Iris pigment epithelial cell (primary cell): ENCODE measurements around the gene TMEM40.
A peak's percentile ranks its signal among the peaks of the same experiment; 100 is the strongest.
"Not testable (repeated sequence)": the region's sequence is repeated elsewhere in the genome, so short reads cannot be mapped to it uniquely, and the experiment has no call there.

Experiments used
- DNase-seq: peaks from one replicate; pipeline ENCODE4 v3.0.0-alpha.2; 2011; ENCODE audit warnings: low read depth

The TMEM40 gene

GRCh38 chr3:12775970-12776369, 16.9 kb upstream of the TMEM40 start:
- DNase-seq: not testable (repeated sequence)

- DNase-seq: no peak
These were observed 16.2 kb upstream of the TMEM40 start for GRCh38 chr3:12775226-12775625.

- no peak for DNase-seq
These were observed 15.6 kb upstream of the TMEM40 start for GRCh38 chr3:12774619-12775018.

- DNase-seq: no peak
These were observed 14.6 kb upstream of the TMEM40 start for GRCh38 chr3:12773710-12774086.

GRCh38 chr3:12773030-12773709, 14.1 kb upstream of the TMEM40 start:
- no peak for DNase-seq

- DNase-seq: no peak
These were observed 13.4 kb upstream of the TMEM40 start for GRCh38 chr3:12772462-12772861.

GRCh38 chr3:12771236-12771635, 12.2 kb upstream of the TMEM40 start:
- no peak for DNase-seq

GRCh38 chr3:12769761-12770160, 10.7 kb upstream of the TMEM40 start:
- no peak for DNase-seq

- DNase-seq: no peak
These were observed 9.8 kb upstream of the TMEM40 start for GRCh38 chr3:12768579-12769527.

GRCh38 chr3:12766541-12766940, 7.5 kb upstream of the TMEM40 start:
- no peak for DNase-seq

GRCh38 chr3:12764171-12764776, 5.2 kb upstream of the TMEM40 start:
- no peak for DNase-seq

- DNase-seq: no peak
These were observed 870 bp upstream of the TMEM40 start for GRCh38 chr3:12759693-12760565.

- peak; percentile 78 for DNase-seq
These were observed 856 bp downstream of the TMEM40 start for GRCh38 chr3:12758025-12758781.

GRCh38 chr3:12756635-12757034, 2.4 kb downstream of the TMEM40 start:
- no peak for DNase-seq

- DNase-seq: no peak
These were observed 2.9 kb downstream of the TMEM40 start for GRCh38 chr3:12756175-12756574.

- DNase-seq: no peak
These were observed 3.3 kb downstream of the TMEM40 start for GRCh38 chr3:12755754-12756153.

- no peak for DNase-seq
These were observed 4.7 kb downstream of the TMEM40 start for GRCh38 chr3:12754313-12754712.

GRCh38 chr3:12753275-12754028, 5.6 kb downstream of the TMEM40 start:
- DNase-seq: no peak

GRCh38 chr3:12752809-12753208, 6.2 kb downstream of the TMEM40 start:
- no peak for DNase-seq

GRCh38 chr3:12752102-12752501, 7.0 kb downstream of the TMEM40 start:
- no peak for DNase-seq
